Neutrophil (primary cell): ENCODE results near the gene PVALB.

Experiments
- H3K27ac ChIP-seq: fragments of 200-600 bp; sonication (generic); 2 replicates; pipeline ENCODE4 v1.5.1; 2016; ENCODE audit warnings: mild to moderate bottlenecking, moderate library complexity
- H3K27me3 ChIP-seq: fragments of 200-600 bp; sonication (generic); 2 replicates; pipeline ENCODE4 v1.6.0; 2016; ENCODE audit warnings: mild to moderate bottlenecking
- H3K36me3 ChIP-seq: fragments of 200-600 bp; sonication (generic); 2 replicates; pipeline ENCODE4 v1.5.1; 2017
- H3K4me1 ChIP-seq, 2 experiments: fragments of 200-600 bp in 1 of 2; sonication (generic) in 1 of 2; 1 replicate in 1 of 2; 2 replicates in 1 of 2; pipeline versions ENCODE4 v1.5.1 to v1.6.1; 2013 to 2016; ENCODE audit warnings: low read depth in 1 of 2, low read length in 1 of 2, mild to moderate bottlenecking in 1 of 2, moderate library complexity in 1 of 2; ENCODE audit not compliant: control insufficient read depth in 1 of 2, insufficient read depth in 1 of 2
- H3K4me3 ChIP-seq, 2 experiments: fragments of 200-600 bp in 1 of 2; sonication (generic) in 1 of 2; 1 replicate in 1 of 2; 2 replicates in 1 of 2; pipeline ENCODE4 v1.5.1; 2013 to 2016; ENCODE audit warnings: low read depth in 1 of 2, low read length in 1 of 2, mild to moderate bottlenecking in 1 of 2, moderate library complexity in 1 of 2
- H3K9me3 ChIP-seq: fragments of 200-600 bp; sonication (generic); 2 replicates; pipeline ENCODE4 v1.5.1; 2016
- TF ChIP-seq, protein P1 (sequence below): fragments of 200-600 bp; sonication (generic); IDR thresholded peaks from 2 replicates; pipeline ENCODE4 v1.5.1; 2016; ENCODE audit warnings: antibody characterized with exemption

The PVALB gene

GRCh38 chr22:36760786-36761185, 56.0 kb downstream of the PVALB start:
- TF ChIP-seq, protein P1, sequence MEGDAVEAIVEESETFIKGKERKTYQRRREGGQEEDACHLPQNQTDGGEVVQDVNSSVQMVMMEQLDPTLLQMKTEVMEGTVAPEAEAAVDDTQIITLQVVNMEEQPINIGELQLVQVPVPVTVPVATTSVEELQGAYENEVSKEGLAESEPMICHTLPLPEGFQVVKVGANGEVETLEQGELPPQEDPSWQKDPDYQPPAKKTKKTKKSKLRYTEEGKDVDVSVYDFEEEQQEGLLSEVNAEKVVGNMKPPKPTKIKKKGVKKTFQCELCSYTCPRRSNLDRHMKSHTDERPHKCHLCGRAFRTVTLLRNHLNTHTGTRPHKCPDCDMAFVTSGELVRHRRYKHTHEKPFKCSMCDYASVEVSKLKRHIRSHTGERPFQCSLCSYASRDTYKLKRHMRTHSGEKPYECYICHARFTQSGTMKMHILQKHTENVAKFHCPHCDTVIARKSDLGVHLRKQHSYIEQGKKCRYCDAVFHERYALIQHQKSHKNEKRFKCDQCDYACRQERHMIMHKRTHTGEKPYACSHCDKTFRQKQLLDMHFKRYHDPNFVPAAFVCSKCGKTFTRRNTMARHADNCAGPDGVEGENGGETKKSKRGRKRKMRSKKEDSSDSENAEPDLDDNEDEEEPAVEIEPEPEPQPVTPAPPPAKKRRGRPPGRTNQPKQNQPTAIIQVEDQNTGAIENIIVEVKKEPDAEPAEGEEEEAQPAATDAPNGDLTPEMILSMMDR: no peak
- H3K27ac ChIP-seq: no peak overlapping the region
- peaks cover 0 to 6% of the 10 kb centered on the region in 2 experiments for H3K4me1 ChIP-seq
- H3K4me3 ChIP-seq: no peak overlapping the region
- H3K9me3 ChIP-seq: no peaks in the 10 kb centered on the region
- peaks cover 45% of the 10 kb centered on the region for H3K36me3 ChIP-seq
- peaks cover 13% of the 10 kb centered on the region for H3K27me3 ChIP-seq

DNA sequence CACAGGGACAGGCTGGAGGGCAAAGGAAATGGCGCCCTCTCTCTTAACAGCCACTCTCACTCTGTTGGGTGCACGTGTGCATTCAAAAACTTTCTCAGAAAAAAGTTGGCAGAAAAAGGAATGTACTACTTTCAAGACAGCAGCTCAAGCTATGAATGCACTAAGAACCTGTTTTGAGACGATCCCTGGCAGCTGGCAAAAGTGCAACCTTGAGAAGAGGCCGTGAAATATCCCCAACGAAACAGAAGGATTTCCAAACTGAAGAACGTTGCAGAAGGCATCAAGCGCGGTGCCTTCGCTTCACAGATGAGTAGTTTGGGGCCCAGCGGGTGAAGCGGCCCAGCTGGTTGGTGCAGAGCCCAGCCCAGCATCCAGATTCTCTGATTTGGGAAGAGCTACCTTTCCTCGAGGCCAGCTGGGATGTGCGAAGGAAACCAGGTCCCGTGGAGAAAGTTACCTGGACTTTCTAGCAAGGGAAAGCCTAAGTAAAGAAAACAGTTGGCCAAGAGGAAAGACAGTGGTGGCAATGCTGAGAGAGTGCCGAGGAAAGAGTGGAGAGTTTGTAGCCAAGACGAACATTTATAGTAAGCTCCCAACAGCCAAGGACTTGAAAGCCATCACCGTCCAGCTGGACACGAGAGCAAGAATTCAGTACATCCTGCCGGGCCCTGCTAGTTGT, 57.2 kb downstream of the PVALB start:
- H3K4me1 ChIP-seq: peaks cover 0 to 6% of the 10 kb centered on the region in 2 experiments
- no peak overlapping the region for H3K4me3 ChIP-seq
- peaks cover 19% of the 10 kb centered on the region for H3K27me3 ChIP-seq
- TF ChIP-seq, protein P1: no peak
- no peaks in the 10 kb centered on the region for H3K9me3 ChIP-seq
- H3K27ac ChIP-seq: no peak overlapping the region
- H3K36me3 ChIP-seq: peaks cover 37% of the 10 kb centered on the region

DNA sequence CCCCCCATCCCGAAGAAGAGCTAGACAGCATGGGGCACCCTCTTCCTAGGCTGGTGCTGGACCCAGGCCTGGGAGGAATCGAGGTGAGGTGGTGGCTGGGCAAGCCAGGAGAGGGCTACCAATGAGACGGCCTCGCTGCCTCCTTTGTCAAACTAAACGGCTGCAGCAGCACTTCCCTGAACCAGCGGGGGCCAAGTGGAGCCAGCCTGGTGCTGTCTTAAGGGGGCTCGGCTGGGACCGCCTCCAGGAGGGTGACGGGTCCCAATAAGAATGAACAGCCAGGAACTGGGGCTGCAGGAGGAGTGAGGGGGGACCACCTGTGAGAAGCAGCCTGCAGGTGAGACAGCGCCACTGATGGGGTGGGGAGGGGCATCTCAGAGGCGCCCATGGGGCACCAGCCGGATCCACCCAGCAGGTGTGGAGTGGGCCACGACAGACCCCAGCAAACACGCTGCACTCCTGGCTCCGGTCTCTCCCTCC, 58.0 kb downstream of the PVALB start:
- peaks cover 0 to 6% of the 10 kb centered on the region in 2 experiments for H3K4me1 ChIP-seq
- TF ChIP-seq, protein P1: no peak
- H3K9me3 ChIP-seq: no peaks in the 10 kb centered on the region
- H3K27me3 ChIP-seq: peaks cover 23% of the 10 kb centered on the region
- no peak overlapping the region for H3K4me3 ChIP-seq
- peaks cover 37% of the 10 kb centered on the region for H3K36me3 ChIP-seq
- H3K27ac ChIP-seq: no peak overlapping the region

DNA sequence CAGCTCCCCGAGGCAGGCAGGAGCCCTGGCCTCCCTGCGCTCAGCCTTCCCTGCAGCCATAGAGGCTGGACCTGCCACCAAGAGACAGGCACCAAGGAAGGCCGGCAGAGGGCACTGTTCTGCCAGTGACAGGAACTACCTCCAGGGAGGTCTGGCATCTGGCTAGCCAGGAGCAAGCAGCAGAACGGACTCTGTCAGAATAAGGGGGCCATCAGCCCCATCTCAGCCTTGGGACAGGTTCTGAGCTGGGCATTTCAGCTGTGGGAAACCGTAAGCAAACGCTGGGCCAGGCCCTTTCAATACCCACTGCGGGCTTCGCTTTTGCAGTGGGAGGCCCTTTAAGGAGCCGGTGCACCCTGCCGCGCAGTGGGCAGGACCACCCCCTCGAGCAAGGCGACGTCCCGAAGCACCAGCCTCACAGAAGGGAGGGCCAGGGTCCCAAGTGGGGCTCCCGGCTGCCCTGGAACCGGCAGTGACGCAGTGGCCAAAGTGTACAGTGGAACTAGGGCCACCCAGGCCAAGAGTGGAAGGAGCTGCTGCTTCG, 59.1 kb downstream of the PVALB start:
- Histone ChIP-seq H3K9me3 (no peaks in the 10 kb centered on the region), H3K4me1 (peaks cover 0 to 3% of the 10 kb centered on the region in 2 experiments), H3K27ac (no peak overlapping the region), H3K4me3 (no peak overlapping the region), H3K27me3 (peaks cover 34% of the 10 kb centered on the region), H3K36me3 (peaks cover 26% of the 10 kb centered on the region)
- TF ChIP-seq, protein P1: peak; percentile 74

- H3K36me3 ChIP-seq: peaks cover 19% of the 10 kb centered on the region
- H3K4me3 ChIP-seq: no peak overlapping the region
- no peaks in the 10 kb centered on the region for H3K4me1 ChIP-seq
- no peak overlapping the region for H3K27ac ChIP-seq
- H3K9me3 ChIP-seq: no peaks in the 10 kb centered on the region
- H3K27me3 ChIP-seq: peaks cover 41% of the 10 kb centered on the region
- TF ChIP-seq, protein P1: no peak
Observed at GRCh38 chr22:36756746-36757655, 59.8 kb downstream of the PVALB start.
